PC-3 (cell line): ENCODE measurements around the gene PGP.
"Not testable (repeated sequence)": the region's sequence is repeated elsewhere in the genome, so short reads cannot be mapped to it uniquely, and the experiment has no call there.

Experiments
- CTCF ChIP-seq: fragments of 300-600 bp; sonication (generic); conservative IDR thresholded peaks from 2 replicates; pipeline ENCODE4 v1.5.1; 2017; ENCODE audit warnings: antibody characterized with exemption, low read depth, mild to moderate bottlenecking, low read length
- EZH2phosphoT487 ChIP-seq: fragments of 300-600 bp; sonication (generic); IDR thresholded peaks from 2 replicates; pipeline ENCODE4 v1.6.1; 2018; ENCODE audit warnings: mild to moderate bottlenecking, antibody characterized with exemption, low read length, borderline replicate concordance

GRCh38 chr16:2203119-2203688 is 11.4 kb downstream of the PGP start:
- not testable (repeated sequence) for TF ChIP-seq CTCF, EZH2phosphoT487
